HepG2 (cell line): ENCODE measurements around the gene ENTPD2. TPM values are rescaled to one million over a fixed set of nuclear protein-coding genes. Genes with fewer than 3 reads are reported as not detected.
A peak's percentile ranks its signal among the peaks of the same experiment; 100 is the strongest.

Source experiments
- AFF4 ChIP-seq: sonication (generic); formaldehyde crosslinking; IDR thresholded peaks from 2 replicates; pipeline ENCODE4 v1.4.0; 2020; ENCODE audit warnings: missing genetic modification reagents
- AGO1 ChIP-seq: fragments of 200-400 bp; formaldehyde crosslinking; IDR thresholded peaks from 2 replicates; pipeline ENCODE4 v1.6.1; 2017; ENCODE audit warnings: mild to moderate bottlenecking, low read depth, low read length, moderate library complexity; ENCODE audit not compliant: poor library complexity, severe bottlenecking
- ATF7 ChIP-seq, 2 experiments: fragments of 450-650 bp in 1 of 2; sonication (generic) in 1 of 2; formaldehyde crosslinking in 1 of 2; IDR thresholded peaks; 2 replicates each; pipeline versions ENCODE4 v1.4.0 to v1.6.1; 2016 to 2020; ENCODE audit warnings: antibody characterized with exemption in 1 of 2, mild to moderate bottlenecking in 1 of 2, missing genetic modification reagents in 1 of 2
- DRAP1 ChIP-seq: IDR thresholded peaks from 2 replicates; pipeline ENCODE4 v1.6.1; 2016; ENCODE audit warnings: missing genetic modification reagents, missing compliant biosample characterization
- FOXA1 ChIP-seq, 2 experiments: fragments of 450-650 bp in 1 of 2; sonication (generic) in 1 of 2; formaldehyde crosslinking in 1 of 2; IDR thresholded peaks; 2 replicates each; pipeline versions ENCODE4 v1.4.0 to v1.6.1; 2016 to 2020; ENCODE audit warnings: missing genetic modification reagents in 1 of 2
- HDAC2 ChIP-seq: sonication (generic); formaldehyde crosslinking; IDR thresholded peaks from 2 replicates; pipeline ENCODE4 v1.4.0; 2020; ENCODE audit warnings: missing genetic modification reagents
- HOXA9 ChIP-seq: sonication (generic); formaldehyde crosslinking; IDR thresholded peaks from 2 replicates; pipeline ENCODE4 v1.8.1; 2022; ENCODE audit warnings: missing genetic modification reagents, mild to moderate bottlenecking, moderate library complexity, borderline replicate concordance
- KDM2A ChIP-seq: sonication (generic); formaldehyde crosslinking; IDR thresholded peaks from 2 replicates; pipeline ENCODE4 v1.4.0; 2020; ENCODE audit warnings: low read depth, missing genetic modification reagents, borderline replicate concordance
- RBM39 ChIP-seq: fragments of 200-400 bp; formaldehyde crosslinking; IDR thresholded peaks from one replicate; pipeline ENCODE4 v1.6.1; 2018; ENCODE audit warnings: antibody characterized with exemption, mild to moderate bottlenecking, low read depth, low read length; ENCODE audit not compliant: poor library complexity, severe bottlenecking
- SMAD1 ChIP-seq: sonication (generic); formaldehyde crosslinking; IDR thresholded peaks from 2 replicates; pipeline ENCODE4 v1.4.0; 2020; ENCODE audit warnings: missing genetic modification reagents, low read depth, mild to moderate bottlenecking, borderline replicate concordance
- SNAPC5 ChIP-seq: sonication (generic); formaldehyde crosslinking; IDR thresholded peaks from 2 replicates; pipeline ENCODE4 v1.8.1; 2023; ENCODE audit warnings: mild to moderate bottlenecking, missing genetic modification reagents, borderline replicate concordance
- SPEN ChIP-seq: sonication (generic); formaldehyde crosslinking; IDR thresholded peaks from 2 replicates; pipeline ENCODE4 v1.5.1; 2020; ENCODE audit warnings: low read depth, mild to moderate bottlenecking, missing genetic modification reagents
- SUZ12 ChIP-seq: fragments of 150-350 bp; IDR thresholded peaks from 2 replicates; pipeline ENCODE4 v1.6.1; 2014; ENCODE audit warnings: low read depth, low read length
- TEAD2 ChIP-seq: sonication (generic); formaldehyde crosslinking; IDR thresholded peaks from 2 replicates; pipeline ENCODE4 v1.9.0; 2021; ENCODE audit warnings: missing genetic modification reagents
- ZBTB38 ChIP-seq: sonication (generic); formaldehyde crosslinking; IDR thresholded peaks from 2 replicates; pipeline ENCODE4 v1.5.1; 2020; ENCODE audit warnings: mild to moderate bottlenecking, missing genetic modification reagents
- ZNF296 ChIP-seq: sonication (generic); formaldehyde crosslinking; conservative IDR thresholded peaks from 2 replicates; pipeline ENCODE4 v1.5.0; 2020; ENCODE audit warnings: mild to moderate bottlenecking, missing genetic modification reagents
- ZNF530 ChIP-seq: sonication (generic); formaldehyde crosslinking; IDR thresholded peaks from 2 replicates; pipeline ENCODE4 v1.5.0; 2020; ENCODE audit warnings: low read depth, mild to moderate bottlenecking, missing genetic modification reagents
- ZNF577 ChIP-seq: sonication (generic); formaldehyde crosslinking; IDR thresholded peaks from 2 replicates; pipeline ENCODE4 v1.4.0; 2020; ENCODE audit warnings: mild to moderate bottlenecking, low read depth, missing genetic modification reagents, borderline replicate concordance
- ZNF691 ChIP-seq: sonication (generic); formaldehyde crosslinking; IDR thresholded peaks from 2 replicates; pipeline ENCODE4 v1.4.0; 2020; ENCODE audit warnings: missing genetic modification reagents, low read depth, mild to moderate bottlenecking, borderline replicate concordance
- ZNF740 ChIP-seq: sonication (generic); formaldehyde crosslinking; IDR thresholded peaks from 2 replicates; pipeline ENCODE4 v1.4.0; 2020; ENCODE audit warnings: missing genetic modification reagents
- ZNF747 ChIP-seq: sonication (generic); formaldehyde crosslinking; IDR thresholded peaks from 2 replicates; pipeline ENCODE4 v1.8.1; 2023; ENCODE audit warnings: missing genetic modification reagents, mild to moderate bottlenecking, borderline replicate concordance
- ZNF839 ChIP-seq: sonication (generic); formaldehyde crosslinking; IDR thresholded peaks from 2 replicates; pipeline ENCODE4 v1.4.0; 2020; ENCODE audit warnings: missing genetic modification reagents, mild to moderate bottlenecking, borderline replicate concordance
- polyA plus RNA-seq, 8 experiments: library from polyadenylated mRNA; depleted of rRNA in 3 of 8; stranded (reverse) in 7 of 8; unstranded in 1 of 8; fragments of >200 nt; fragmentation: Illumina TruSeq in 4 of 8; extraction: Trizol in 4 of 8; gene quantifications; 2 replicates each; pipeline versions ENCODE4 v1.2.1 to v1.2.3, GENCODE V29; 2011 to 2016; ENCODE audit warnings: low read depth in 4 of 8, missing spikeins in 1 of 8, mixed read lengths in 1 of 8; ENCODE audit not compliant: insufficient read depth in 1 of 8
- total RNA-seq, 5 experiments: library from RNA; depleted of rRNA; stranded (reverse); fragments of >200 nt; fragmentation: Illumina TruSeq; extraction: Trizol; gene quantifications; 2 replicates each; pipeline ENCODE4 v1.2.3, GENCODE V29; 2016; ENCODE audit warnings: low read depth in 1 of 5

The ENTPD2 gene
- total and polyA plus RNA-seq, 2 of the 13 experiments (the other 11 are each of a cell fraction or from before 2014, with no cell fraction given), result 0.95 to 3.2 TPM

GRCh38 chr9:137034709-137035506, 19.0 kb downstream of the ENTPD2 start (continued):
- TF ChIP-seq SPEN (CRISPR knock-in tag) (peak; percentile 40; the same call in 1 of the 2 replicates), FOXA1 (IDR thresholded peaks at IDR 0.05) (no peak), FOXA1 (CRISPR knock-in tag; IDR thresholded peaks at IDR 0.05) (peak; percentile 17; the same call in 1 of the 2 replicates), SNAPC5 (no peak), ZNF740 (peak; percentile 47; the same call in 1 of the 2 replicates), ZNF839 (no peak), HOXA9 (CRISPR knock-in tag) (no peak), ZNF747 (CRISPR knock-in tag) (peak; percentile 57; the same call in 1 of the 2 replicates), ZNF577 (no peak), KDM2A (CRISPR knock-in tag) (peak; percentile 67; the same call in 1 of the 2 replicates), AFF4 (CRISPR knock-in tag) (no peak), ZNF530 (CRISPR knock-in tag) (no peak), AGO1 (peak; percentile 18), ZBTB38 (CRISPR knock-in tag) (peak; percentile 34; the same call in 1 of the 2 replicates), DRAP1 (CRISPR knock-in tag) (no peak), SUZ12 (no peak), ZNF691 (CRISPR knock-in tag) (0 out of 2 replicates have a peak, but pooled peaks have one; percentile 54), ATF7 (IDR thresholded peaks at IDR 0.05) (no peak), ATF7 (CRISPR knock-in tag; IDR thresholded peaks at IDR 0.05) (no peak), HDAC2 (CRISPR knock-in tag) (0 out of 2 replicates have a peak, but pooled peaks have one; percentile 11), ZNF296 (CRISPR knock-in tag) (no peak), SMAD1 (CRISPR knock-in tag) (no peak), RBM39 (peak; percentile 30), TEAD2 (CRISPR knock-in tag) (no peak)
